Dendritic cell treated with granulocyte-macrophage colony-stimulating factor and Interleukin-4, amounts not matched to agents 40 ng/mL and 50 ng/mL, for 4 days (primary cell): Measurements from ENCODE around the gene PDE8B.

Source experiments
- H3K27ac Mint-ChIP-seq: one replicate; pipeline ENCODE4 v1.8.0; 2022; ENCODE audit warnings: mild to moderate bottlenecking, mixed read lengths
- H3K27me3 Mint-ChIP-seq: one replicate; pipeline ENCODE4 v1.8.0; 2022; ENCODE audit warnings: mild to moderate bottlenecking, mixed read lengths
- H3K36me3 Mint-ChIP-seq: one replicate; pipeline ENCODE4 v1.8.0; 2022; ENCODE audit warnings: low read depth, mixed read lengths
- H3K4me1 Mint-ChIP-seq: one replicate; pipeline ENCODE4 v1.8.0; 2022; ENCODE audit warnings: low read depth, mixed read lengths
- H3K4me3 Mint-ChIP-seq: one replicate; pipeline ENCODE4 v1.8.0; 2022; ENCODE audit warnings: mild to moderate bottlenecking, moderate library complexity, mixed read lengths
- H3K9me3 Mint-ChIP-seq: one replicate; pipeline ENCODE4 v1.8.0; 2022; ENCODE audit warnings: mixed read lengths
- intact Hi-C: fragments of 100-400 bp; cut with micrococcal nuclease; formaldehyde crosslinking; loops from one replicate; pipeline ENCODE4 v1.15.0; 2022

The PDE8B gene

GRCh38 chr5:77398458-77398857 is 188.0 kb downstream of the PDE8B start:
- Mint-ChIP-seq H3K9me3 (no peaks in the 10 kb centered on the region), H3K27me3 (no peaks in the 10 kb centered on the region), H3K36me3 (no peaks in the 10 kb centered on the region), H3K4me3 (no peak overlapping the region), H3K27ac (no peak overlapping the region), H3K4me1 (no peaks in the 10 kb centered on the region)
- intact Hi-C loops = no loop called here

GRCh38 chr5:77398896-77399295 is 188.4 kb downstream of the PDE8B start:
- Mint-ChIP-seq H3K36me3 (no peaks in the 10 kb centered on the region), H3K9me3 (no peaks in the 10 kb centered on the region), H3K4me3 (no peak overlapping the region), H3K4me1 (no peaks in the 10 kb centered on the region), H3K27me3 (no peaks in the 10 kb centered on the region), H3K27ac (no peak overlapping the region)
- intact Hi-C loops = no loop called here

GRCh38 chr5:77400645-77401044 is 190.2 kb downstream of the PDE8B start:
- Mint-ChIP-seq H3K4me3 (no peak overlapping the region), H3K27me3 (no peaks in the 10 kb centered on the region), H3K4me1 (no peaks in the 10 kb centered on the region), H3K9me3 (no peaks in the 10 kb centered on the region), H3K27ac (no peak overlapping the region), H3K36me3 (no peaks in the 10 kb centered on the region)
- intact Hi-C loops = no loop called here

GRCh38 chr5:77402796-77403195 is 192.3 kb downstream of the PDE8B start:
- intact Hi-C loops = no loop called here
- H3K4me3 Mint-ChIP-seq = no peak overlapping the region
- H3K27ac Mint-ChIP-seq = no peak overlapping the region
- H3K27me3 Mint-ChIP-seq = no peaks in the 10 kb centered on the region
- no peaks in the 10 kb centered on the region for H3K36me3 Mint-ChIP-seq
- H3K4me1 Mint-ChIP-seq = no peaks in the 10 kb centered on the region
- H3K9me3 Mint-ChIP-seq = no peaks in the 10 kb centered on the region

GRCh38 chr5:77407152-77407551 is 196.7 kb downstream of the PDE8B start:
- no peaks in the 10 kb centered on the region for H3K4me1 Mint-ChIP-seq
- no peaks in the 10 kb centered on the region for H3K27me3 Mint-ChIP-seq
- no peak overlapping the region for H3K4me3 Mint-ChIP-seq
- no peak overlapping the region for H3K27ac Mint-ChIP-seq
- H3K9me3 Mint-ChIP-seq = no peaks in the 10 kb centered on the region
- no peaks in the 10 kb centered on the region for H3K36me3 Mint-ChIP-seq
- intact Hi-C loops = no loop called here

- Mint-ChIP-seq H3K27me3 (no peaks in the 10 kb centered on the region), H3K9me3 (no peaks in the 10 kb centered on the region), H3K27ac (no peak overlapping the region), H3K36me3 (no peaks in the 10 kb centered on the region), H3K4me1 (no peaks in the 10 kb centered on the region), H3K4me3 (no peak overlapping the region)
- intact Hi-C loops = no loop called here
Measured at GRCh38 chr5:77409870-77410621, 199.6 kb downstream of the PDE8B start.

GRCh38 chr5:77413049-77413448 is 202.6 kb downstream of the PDE8B start:
- no peaks in the 10 kb centered on the region for H3K36me3 Mint-ChIP-seq
- no peaks in the 10 kb centered on the region for H3K27me3 Mint-ChIP-seq

GRCh38 chr5:77418162-77418561 is 207.7 kb downstream of the PDE8B start:
- Mint-ChIP-seq H3K4me3 (no peak overlapping the region), H3K9me3 (no peaks in the 10 kb centered on the region), H3K4me1 (no peaks in the 10 kb centered on the region), H3K27ac (no peak overlapping the region), H3K36me3 (no peaks in the 10 kb centered on the region), H3K27me3 (no peaks in the 10 kb centered on the region)
- intact Hi-C loops = no loop called here

More at GRCh38 chr5:77413049-77413448, 202.6 kb downstream of the PDE8B start:
- no peak overlapping the region for H3K4me3 Mint-ChIP-seq
- no peaks in the 10 kb centered on the region for H3K9me3 Mint-ChIP-seq
- no peak overlapping the region for H3K27ac Mint-ChIP-seq
- intact Hi-C loops = no loop called here
- H3K4me1 Mint-ChIP-seq = no peaks in the 10 kb centered on the region

GRCh38 chr5:77418601-77419581 is 208.4 kb downstream of the PDE8B start:
- Mint-ChIP-seq H3K27me3 (no peaks in the 10 kb centered on the region), H3K4me3 (no peak overlapping the region), H3K9me3 (no peaks in the 10 kb centered on the region), H3K27ac (no peak overlapping the region), H3K4me1 (no peaks in the 10 kb centered on the region), H3K36me3 (peaks cover 4% of the 10 kb centered on the region)
- intact Hi-C loops = no loop called here

GRCh38 chr5:77419644-77420582 is 209.4 kb downstream of the PDE8B start:
- H3K27me3 Mint-ChIP-seq = no peaks in the 10 kb centered on the region
- no peaks in the 10 kb centered on the region for H3K9me3 Mint-ChIP-seq
- no peak overlapping the region for H3K4me3 Mint-ChIP-seq
- H3K4me1 Mint-ChIP-seq = no peaks in the 10 kb centered on the region
- H3K36me3 Mint-ChIP-seq = peaks cover 10% of the 10 kb centered on the region
- intact Hi-C loops = no loop called here
- H3K27ac Mint-ChIP-seq = no peak overlapping the region

GRCh38 chr5:77420940-77421339 is 210.5 kb downstream of the PDE8B start:
- Mint-ChIP-seq H3K36me3 (peaks cover 21% of the 10 kb centered on the region), H3K4me3 (no peak overlapping the region), H3K27me3 (no peaks in the 10 kb centered on the region), H3K27ac (no peak overlapping the region), H3K9me3 (no peaks in the 10 kb centered on the region), H3K4me1 (no peaks in the 10 kb centered on the region)
- intact Hi-C loops = no loop called here

GRCh38 chr5:77423022-77423750 is 212.7 kb downstream of the PDE8B start:
- Mint-ChIP-seq H3K27ac (no peak overlapping the region), H3K9me3 (no peaks in the 10 kb centered on the region), H3K27me3 (no peaks in the 10 kb centered on the region), H3K4me1 (no peaks in the 10 kb centered on the region), H3K36me3 (peaks cover 32% of the 10 kb centered on the region), H3K4me3 (no peak overlapping the region)
- intact Hi-C loops = no loop called here

GRCh38 chr5:77424921-77425320 is 214.4 kb downstream of the PDE8B start:
- Mint-ChIP-seq H3K27me3 (no peaks in the 10 kb centered on the region), H3K27ac (no peak overlapping the region), H3K36me3 (peaks cover 40% of the 10 kb centered on the region), H3K4me3 (no peak overlapping the region), H3K4me1 (no peaks in the 10 kb centered on the region), H3K9me3 (no peaks in the 10 kb centered on the region)
- intact Hi-C loops = no loop called here
